Fibroblast of lung (primary cell): ENCODE results near the gene UNC5A. TPM values are rescaled to one million over a fixed set of nuclear protein-coding genes. Genes with fewer than 3 reads are reported as not detected.

Experiments used
- DNase-seq, 2 donors: peaks; one replicate each; pipeline versions ENCODE4 v3.0.0 to v3.0.0-alpha.2; 2010; ENCODE audit warnings: low read depth in 2 of 2
- H2AFZ ChIP-seq: 2 replicates; pipeline ENCODE4 v1.5.1; 2012; ENCODE audit warnings: low read length, control low read depth, inconsistent platforms
- H3K27ac ChIP-seq: 2 replicates; pipeline ENCODE4 v1.5.1; 2011; ENCODE audit warnings: low read length, control low read depth; ENCODE audit not compliant: insufficient read depth
- H3K27me3 ChIP-seq: 2 replicates; pipeline ENCODE4 v1.5.1; 2011; ENCODE audit warnings: mild to moderate bottlenecking, low read length; ENCODE audit not compliant: control insufficient read depth, insufficient read depth
- H3K36me3 ChIP-seq: 2 replicates; pipeline ENCODE4 v1.5.1; 2011; ENCODE audit warnings: low read length; ENCODE audit not compliant: control insufficient read depth, insufficient read depth
- H3K4me1 ChIP-seq: 2 replicates; pipeline ENCODE4 v1.5.1; 2011; ENCODE audit warnings: low read length; ENCODE audit not compliant: control insufficient read depth, insufficient read depth; ENCODE audit errors: extremely low read depth
- H3K4me2 ChIP-seq: 2 replicates; pipeline ENCODE4 v1.5.1; 2011; ENCODE audit warnings: low read length, control low read depth; ENCODE audit not compliant: insufficient read depth; ENCODE audit errors: extremely low read depth
- H3K4me3 ChIP-seq, 4 experiments: fragments of 200-600 bp in 1 of 4; sonication (generic) in 1 of 4; replicated peaks in 1 of 4; 2 replicates each; pipeline ENCODE4 v1.5.1; 2011 to 2016; ENCODE audit warnings: low read length in 4 of 4, low read depth in 3 of 4, mild to moderate bottlenecking in 3 of 4, control low read depth in 2 of 4, inconsistent platforms in 1 of 4, mixed read lengths in 1 of 4; ENCODE audit not compliant: insufficient read depth in 1 of 4; ENCODE audit errors: control extremely low read depth in 1 of 4
- H3K79me2 ChIP-seq: 2 replicates; pipeline ENCODE4 v1.5.1; 2012; ENCODE audit warnings: mild to moderate bottlenecking, low read length, inconsistent platforms; ENCODE audit not compliant: control insufficient read depth, insufficient read depth
- H3K9ac ChIP-seq: 2 replicates; pipeline ENCODE4 v1.5.1; 2011; ENCODE audit warnings: mild to moderate bottlenecking, low read length, control low read depth; ENCODE audit not compliant: insufficient read depth
- H3K9me3 ChIP-seq: 2 replicates; pipeline ENCODE4 v1.5.1; 2012; ENCODE audit warnings: low read depth, low read length; ENCODE audit not compliant: control insufficient read depth, insufficient read depth
- H4K20me1 ChIP-seq: 2 replicates; pipeline ENCODE4 v1.5.1; 2011; ENCODE audit warnings: low read length; ENCODE audit not compliant: control insufficient read depth, insufficient read depth; ENCODE audit errors: extremely low read depth
- CTCF ChIP-seq, 2 donors: IDR thresholded peaks in 1 of 2; conservative IDR thresholded peaks in 1 of 2; 1 replicate in 1 of 2; 2 replicates in 1 of 2; pipeline ENCODE4 v1.5.1; 2011 to 2012; ENCODE audit warnings: low read length in 2 of 2, control low read depth in 1 of 2, inconsistent platforms in 1 of 2, low read depth in 1 of 2, mild to moderate bottlenecking in 1 of 2
- EZH2 ChIP-seq: IDR thresholded peaks from 2 replicates; pipeline ENCODE4 v1.5.1; 2012; ENCODE audit warnings: low read length, control low read depth, mild to moderate bottlenecking; ENCODE audit errors: missing control alignments
- polyA plus RNA-seq, 2 donors: library from polyadenylated mRNA; depleted of rRNA in 1 of 2; stranded (reverse) in 1 of 2; unstranded in 1 of 2; fragments of >200 nt; gene quantifications; 2 replicates each; pipeline ENCODE4 v1.2.1, GENCODE V29; 2011 to 2012; ENCODE audit warnings: missing spikeins in 1 of 2
- total RNA-seq: library from RNA; depleted of rRNA; stranded (reverse); fragments of >200 nt; gene quantifications from 2 replicates; pipeline ENCODE4 v1.2.1, GENCODE V29; 2014

The UNC5A gene
- total and polyA plus RNA-seq, 2 donors (not counting 1 experiment from before 2014, with no cell fraction given), result not detected

- no peaks in the 10 kb centered on the region for H3K4me1 ChIP-seq
- DNase-seq, result no peak
- H3K36me3 ChIP-seq, result no peaks in the 10 kb centered on the region
- H3K4me2 ChIP-seq, result no peak overlapping the region
- H4K20me1 ChIP-seq, result no peaks in the 10 kb centered on the region
- H3K4me3 ChIP-seq, result no peak overlapping the region
- H3K9ac ChIP-seq, result no peak overlapping the region
- H2AFZ ChIP-seq, result no peak overlapping the region
- peaks cover 25% of the 10 kb centered on the region for H3K27me3 ChIP-seq
- H3K79me2 ChIP-seq, result no peaks in the 10 kb centered on the region
- no peak overlapping the region for H3K27ac ChIP-seq
- TF ChIP-seq EZH2, result no peak
- no peak for TF ChIP-seq CTCF (conservative IDR thresholded peaks at IDR 0.05 in 1 of 2, IDR thresholded peaks at IDR 0.05 in 1 of 2; ENCODE audit: low read depth in 1 of 2, low read length in 2 of 2)
- no peaks in the 10 kb centered on the region for H3K9me3 ChIP-seq
Measured at GRCh38 chr5:176880366-176881020, 70.1 kb downstream of the UNC5A start.

GRCh38 chr5:176881021-176881749 is 70.8 kb downstream of the UNC5A start:
- DNase-seq, result no peak
- H4K20me1 ChIP-seq, result no peaks in the 10 kb centered on the region
- no peak for TF ChIP-seq CTCF (conservative IDR thresholded peaks at IDR 0.05 in 1 of 2, IDR thresholded peaks at IDR 0.05 in 1 of 2; ENCODE audit: low read depth in 1 of 2, low read length in 2 of 2)
- TF ChIP-seq EZH2, result no peak
- peaks cover 19% of the 10 kb centered on the region for H3K27me3 ChIP-seq
- H3K27ac ChIP-seq, result no peak overlapping the region
- H3K4me1 ChIP-seq, result no peaks in the 10 kb centered on the region
- no peaks in the 10 kb centered on the region for H3K36me3 ChIP-seq
- H3K79me2 ChIP-seq, result no peaks in the 10 kb centered on the region
- no peak overlapping the region for H3K9ac ChIP-seq
- H3K4me3 ChIP-seq, result no peak overlapping the region
- no peak overlapping the region for H2AFZ ChIP-seq
- H3K4me2 ChIP-seq, result no peak overlapping the region
- H3K9me3 ChIP-seq, result no peaks in the 10 kb centered on the region

GRCh38 chr5:176881816-176882566 is 71.6 kb downstream of the UNC5A start:
- Histone ChIP-seq H3K27ac (no peak overlapping the region), H3K9ac (no peak overlapping the region), H4K20me1 (no peaks in the 10 kb centered on the region), H3K9me3 (no peaks in the 10 kb centered on the region), H3K4me2 (no peak overlapping the region), H3K4me1 (no peaks in the 10 kb centered on the region), H3K79me2 (no peaks in the 10 kb centered on the region), H3K4me3 (no peak overlapping the region), H2AFZ (no peak overlapping the region), H3K36me3 (no peaks in the 10 kb centered on the region), H3K27me3 (peaks cover 12% of the 10 kb centered on the region)
- no peak for TF ChIP-seq CTCF (conservative IDR thresholded peaks at IDR 0.05 in 1 of 2, IDR thresholded peaks at IDR 0.05 in 1 of 2; ENCODE audit: low read depth in 1 of 2, low read length in 2 of 2)
- TF ChIP-seq EZH2, result no peak
- no peak for DNase-seq
